Spleen (tissue), 7 donors: ENCODE data around the gene ULBP2.
"Not testable (repeated sequence)": the region's sequence is repeated elsewhere in the genome, so short reads cannot be mapped to it uniquely, and the experiment has no call there.

ENCODE experiments used
- CTCF ChIP-seq, 11 experiments: fragments of 200-600 bp in 7 of 11; fragments of 450-650 bp in 4 of 11; sonication (generic) in 4 of 11; IDR thresholded peaks in 8 of 11; conservative IDR thresholded peaks in 3 of 11; 1 replicate in 7 of 11; 2 replicates in 4 of 11; pipeline versions ENCODE4 v1.4.0 to v1.8.0; 2016 to 2021; ENCODE audit warnings: antibody characterized with exemption in 11 of 11, inconsistent platforms in 4 of 11, mild to moderate bottlenecking in 1 of 11
- POLR2A ChIP-seq, 3 donors: fragments of 450-650 bp; IDR thresholded peaks; one replicate each; pipeline ENCODE4 v1.5.1; 2017; ENCODE audit warnings: antibody characterized with exemption in 3 of 3, mild to moderate bottlenecking in 1 of 3
- POLR2AphosphoS5 ChIP-seq, 3 donors: sonication (generic); formaldehyde crosslinking; IDR thresholded peaks; one replicate each; pipeline ENCODE4 v1.5.1; 2017; ENCODE audit warnings: antibody characterized with exemption in 3 of 3
- donor health status: DM: no; HTN: no; CAD: no; lungs with moderate emphysema.
- donor health status: DM: no; HTN: no; CAD: no.
- donor health status: DM: no; HTN: no; CAD: no.

- TF ChIP-seq CTCF (IDR thresholded peaks at IDR 0.05 in 8 of 11, conservative IDR thresholded peaks at IDR 0.05 in 3 of 11); POLR2AphosphoS5 (IDR thresholded peaks at IDR 0.05); POLR2A (IDR thresholded peaks at IDR 0.05): not testable (repeated sequence)
Measured at GRCh38 chr6:149943321-149943720, 1.5 kb downstream of the ULBP2 start.
